Subcutaneous abdominal adipose tissue (tissue), 5 donors: Measurements from ENCODE around the gene OST4.
"Not testable (repeated sequence)": the region's sequence is repeated elsewhere in the genome, so short reads cannot be mapped to it uniquely, and the experiment has no call there.

Source experiments
- H3K27ac ChIP-seq: one replicate; pipeline ENCODE4 v1.7.0; 2013; ENCODE audit warnings: low read depth, mild to moderate bottlenecking, inconsistent platforms, low read length, moderate library complexity
- H3K27me3 ChIP-seq, 5 donors: one replicate each; pipeline ENCODE4 v1.7.0; 2013; ENCODE audit warnings: low read length in 5 of 5, inconsistent platforms in 1 of 5; ENCODE audit not compliant: control insufficient read depth in 5 of 5, insufficient read depth in 4 of 5
- H3K36me3 ChIP-seq, 5 donors: one replicate each; pipeline ENCODE4 v1.7.0; 2013; ENCODE audit warnings: low read length in 5 of 5; ENCODE audit not compliant: control insufficient read depth in 5 of 5, insufficient read depth in 5 of 5
- H3K4me1 ChIP-seq, 5 donors: one replicate each; pipeline ENCODE4 v1.7.0; 2013; ENCODE audit warnings: low read length in 5 of 5, mild to moderate bottlenecking in 3 of 5, moderate library complexity in 1 of 5; ENCODE audit not compliant: control insufficient read depth in 5 of 5, insufficient read depth in 5 of 5
- H3K4me3 ChIP-seq, 5 donors: one replicate each; pipeline ENCODE4 v1.7.0; 2013; ENCODE audit warnings: low read length in 5 of 5, low read depth in 1 of 5
- H3K9ac ChIP-seq, 5 donors: one replicate each; pipeline ENCODE4 v1.7.0; 2013; ENCODE audit warnings: low read length in 5 of 5, mild to moderate bottlenecking in 4 of 5, moderate library complexity in 3 of 5
- H3K9me3 ChIP-seq, 5 donors: one replicate each; pipeline ENCODE4 v1.7.0; 2013; ENCODE audit warnings: low read length in 5 of 5; ENCODE audit not compliant: control insufficient read depth in 5 of 5
- donor health status: healthy.
- donor health status: healthy.
- donor health status: healthy.
- donor health status: healthy.
- donor health status: healthy.

Gene OST4

GRCh38 chr2:27079233-27080139 is 8.0 kb upstream of the OST4 start:
- Histone ChIP-seq H3K36me3 (no peaks in the 10 kb centered on the region), H3K4me1 (peaks cover 0 to 66% (median 47%) of the 10 kb centered on the region in 5 donors), H3K4me3 (peak overlapping the region; percentile 43 to 68 (median 64)), H3K9me3 (no peaks in the 10 kb centered on the region), H3K9ac (peak overlapping the region in 4 of 5 donors; percentile 52 to 78 (median 72)), H3K27me3 (no peaks in the 10 kb centered on the region), H3K27ac (peak overlapping the region; percentile 76)

GRCh38 chr2:27078267-27079194 is 7.1 kb upstream of the OST4 start, which contains the start of gene EMILIN1:
TSS of gene EMILIN1 (plus strand) at chr2:27078615. CDS start at chr2:27079066, 451 bp downstream.
- H3K9me3 ChIP-seq, result no peaks in the 10 kb centered on the region
- no peaks in the 10 kb centered on the region for H3K27me3 ChIP-seq
- H3K4me3 ChIP-seq, result peak within 1 kb of the TSS; percentile 54 to 68 (median 64)
- H3K36me3 ChIP-seq, result no peaks in the 10 kb centered on the region
- peak within 1 kb of the TSS; percentile 76 for H3K27ac ChIP-seq
- H3K9ac ChIP-seq, result peak within 1 kb of the TSS in 4 of 5 donors; percentile 52 to 78 (median 72)
- peaks cover 0 to 74% (median 50%) of the 10 kb centered on the region in 5 donors for H3K4me1 ChIP-seq

GRCh38 chr2:27077231-27077630 is 5.8 kb upstream of the OST4 start:
- no peaks in the 10 kb centered on the region for H3K27me3 ChIP-seq
- H3K36me3 ChIP-seq, result no peaks in the 10 kb centered on the region
- H3K9me3 ChIP-seq, result no peaks in the 10 kb centered on the region
- peaks cover 0 to 77% (median 54%) of the 10 kb centered on the region in 5 donors for H3K4me1 ChIP-seq
- H3K4me3 ChIP-seq, result no peak overlapping the region
- no peak overlapping the region for H3K9ac ChIP-seq
- H3K27ac ChIP-seq, result no peak overlapping the region

DNA sequence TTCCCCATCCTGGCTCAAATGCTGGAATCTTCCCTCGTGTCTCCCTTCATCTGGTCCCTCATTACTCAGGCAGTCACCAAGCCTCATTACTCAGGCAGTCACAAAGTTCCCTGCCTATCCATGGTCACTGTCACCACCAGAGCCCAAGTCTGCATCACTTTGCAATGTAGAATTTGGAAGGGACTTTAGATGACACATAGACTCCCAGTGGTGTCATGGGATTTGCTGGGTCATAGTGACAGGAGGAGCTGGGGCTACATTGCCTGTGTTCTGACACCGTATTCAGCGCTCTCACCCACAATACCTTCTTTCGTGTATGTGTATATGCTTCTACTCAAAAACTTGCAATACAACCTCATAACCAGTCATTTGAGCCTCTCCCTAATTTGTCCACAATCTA is 4.9 kb upstream of the OST4 start:
- H3K27me3 ChIP-seq, result no peaks in the 10 kb centered on the region
- H3K4me1 ChIP-seq, result peaks cover 0 to 74% (median 52%) of the 10 kb centered on the region in 5 donors
- no peak overlapping the region for H3K27ac ChIP-seq
- no peak overlapping the region for H3K4me3 ChIP-seq
- H3K9ac ChIP-seq, result no peak overlapping the region
- no peaks in the 10 kb centered on the region for H3K9me3 ChIP-seq
- H3K36me3 ChIP-seq, result no peaks in the 10 kb centered on the region

GRCh38 chr2:27075566-27075871 is 4.1 kb upstream of the OST4 start:
- not testable (repeated sequence) for H3K36me3 ChIP-seq, H3K9me3 ChIP-seq, H3K27ac ChIP-seq, H3K4me3 ChIP-seq, H3K27me3 ChIP-seq
- H3K9ac ChIP-seq, result peak overlapping the region in 1 of 5 donors; percentile 51
- peaks cover 1 to 73% (median 50%) of the 10 kb centered on the region in 5 donors for H3K4me1 ChIP-seq

DNA sequence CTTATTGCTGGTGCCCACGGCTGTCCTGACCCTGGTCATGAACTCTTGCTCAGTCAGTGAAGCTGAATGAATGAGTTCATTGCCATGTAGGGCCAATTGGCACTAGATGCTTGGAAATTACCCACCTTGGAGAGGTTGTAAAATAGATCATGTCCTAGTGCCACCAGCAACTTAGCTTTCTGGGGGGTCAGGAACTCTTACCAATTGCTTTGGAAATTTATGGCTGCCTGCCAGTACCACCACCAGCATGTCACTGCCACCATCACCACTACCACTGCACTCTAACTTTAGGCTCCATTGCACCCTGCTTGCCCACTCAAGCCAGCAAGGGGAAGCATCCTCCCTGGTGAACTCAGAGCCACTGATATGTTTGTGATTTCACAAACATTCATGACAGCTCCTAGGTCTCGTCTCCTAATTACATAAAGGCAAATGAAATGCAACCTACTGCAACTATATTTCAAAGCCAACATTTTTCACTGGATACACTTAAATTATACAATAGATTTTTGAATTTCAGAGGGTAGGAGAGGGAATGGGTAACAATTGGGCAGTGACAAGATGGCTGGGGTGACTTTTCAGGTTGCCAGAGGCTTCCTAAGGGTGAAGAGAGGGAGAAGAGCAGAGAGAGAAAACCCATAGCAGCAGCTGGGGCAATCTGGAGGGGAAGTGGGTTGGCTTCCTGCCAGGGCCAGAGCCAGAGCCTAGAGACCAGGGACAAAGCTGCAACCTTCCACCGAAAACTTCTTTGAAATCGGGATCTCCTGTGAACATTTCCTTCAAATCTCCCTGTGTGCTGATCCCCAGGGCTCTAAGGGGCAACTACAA is 3.5 kb upstream of the OST4 start:
- H3K9ac ChIP-seq, result peak overlapping the region in 1 of 5 donors; percentile 51
- H3K36me3 ChIP-seq, result peaks cover 0 to 2% (median 0%) of the 10 kb centered on the region in 5 donors
- H3K4me1 ChIP-seq, result peaks cover 4 to 73% (median 50%) of the 10 kb centered on the region in 5 donors
- no peaks in the 10 kb centered on the region for H3K9me3 ChIP-seq
- H3K4me3 ChIP-seq, result no peak overlapping the region
- no peak overlapping the region for H3K27ac ChIP-seq
- H3K27me3 ChIP-seq, result no peaks in the 10 kb centered on the region

DNA sequence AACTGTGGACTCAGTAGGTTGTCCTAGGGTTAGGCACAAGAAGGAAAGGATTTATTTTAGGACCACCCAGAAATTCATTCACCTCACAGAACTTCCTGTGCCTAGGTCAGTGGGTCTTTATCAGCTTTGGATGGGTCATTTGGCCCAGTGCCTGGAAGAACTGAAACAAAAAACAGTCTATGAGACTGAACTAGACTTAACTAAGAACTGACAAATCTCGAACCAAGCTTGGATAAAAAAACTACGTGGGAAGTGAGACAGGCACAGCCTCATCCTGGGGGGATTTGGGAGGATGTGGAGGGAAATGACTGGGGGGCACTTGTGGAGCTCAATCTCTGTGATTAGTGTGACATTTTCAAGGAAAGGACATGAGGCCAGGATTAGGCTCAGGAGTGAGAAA is 2.3 kb upstream of the OST4 start:
- Histone ChIP-seq H3K9me3 (no peaks in the 10 kb centered on the region), H3K27ac (no peak overlapping the region), H3K27me3 (no peaks in the 10 kb centered on the region), H3K36me3 (peaks cover 0 to 11% (median 9%) of the 10 kb centered on the region in 5 donors), H3K9ac (no peak overlapping the region), H3K4me1 (peaks cover 4 to 73% (median 48%) of the 10 kb centered on the region in 5 donors), H3K4me3 (no peak overlapping the region)

GRCh38 chr2:27072920-27073319 is 1.5 kb upstream of the OST4 start:
- no peak overlapping the region for H3K9ac ChIP-seq
- peaks cover 1 to 20% (median 18%) of the 10 kb centered on the region in 5 donors for H3K36me3 ChIP-seq
- no peak overlapping the region for H3K4me3 ChIP-seq
- H3K4me1 ChIP-seq, result peaks cover 5 to 69% (median 44%) of the 10 kb centered on the region in 5 donors
- no peaks in the 10 kb centered on the region for H3K27me3 ChIP-seq
- H3K27ac ChIP-seq, result peak overlapping the region; percentile 70
- H3K9me3 ChIP-seq, result no peaks in the 10 kb centered on the region
